H54 (cell line): ENCODE data around the gene RAD51B.
"Not testable (repeated sequence)": the region's sequence is repeated elsewhere in the genome, so short reads cannot be mapped to it uniquely, and the experiment has no call there.

Experiments used
- DNase-seq: peaks from one replicate; pipeline ENCODE4 v3.0.0; 2011; ENCODE audit warnings: low spot score, mixed read lengths; ENCODE audit not compliant: insufficient read length
- FAIRE-seq: peaks from 3 replicates; lab custom pipeline; 2011; peaks lifted over from hg19 to GRCh38; lab: Jason Lieb, UNC
- POLR2A ChIP-seq: IDR thresholded peaks from 2 replicates; pipeline ENCODE4 v1.6.1; 2011; ENCODE audit warnings: low read depth, mild to moderate bottlenecking, low read length

Gene RAD51B

GRCh38 chr14:67963960-67964812, 144.6 kb downstream of the RAD51B start:
- TF ChIP-seq POLR2A, result no peak
- FAIRE-seq (peak; percentile 45), DNase-seq (no peak)

DNA sequence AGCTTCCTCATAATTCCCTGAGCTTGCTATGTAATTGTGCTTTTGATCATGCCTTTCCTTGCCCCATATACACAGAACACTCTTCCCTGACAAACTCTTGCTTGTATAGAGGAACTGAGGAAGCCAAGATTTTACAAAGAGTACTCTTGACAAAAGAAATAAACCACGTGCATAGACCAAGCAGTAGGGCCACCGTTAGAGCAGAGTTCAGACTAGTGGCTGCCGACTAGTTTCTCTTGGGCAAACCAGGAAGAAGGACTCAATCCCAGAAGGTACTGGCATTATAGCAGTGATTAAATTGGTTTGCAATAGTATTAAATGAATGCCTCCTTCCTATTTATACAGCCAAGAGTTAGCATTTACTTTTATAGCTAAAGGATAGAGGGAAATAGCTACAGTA, 146.1 kb downstream of the RAD51B start:
- FAIRE-seq (no peak), DNase-seq (no peak)
- TF ChIP-seq POLR2A, result no peak

GRCh38 chr14:67967206-67967605, 147.6 kb downstream of the RAD51B start:
- no peak for TF ChIP-seq POLR2A
- DNase-seq, result no peak
- no peak for FAIRE-seq

GRCh38 chr14:67967970-67968369, 148.4 kb downstream of the RAD51B start:
- not testable (repeated sequence) for DNase-seq, FAIRE-seq

DNA sequence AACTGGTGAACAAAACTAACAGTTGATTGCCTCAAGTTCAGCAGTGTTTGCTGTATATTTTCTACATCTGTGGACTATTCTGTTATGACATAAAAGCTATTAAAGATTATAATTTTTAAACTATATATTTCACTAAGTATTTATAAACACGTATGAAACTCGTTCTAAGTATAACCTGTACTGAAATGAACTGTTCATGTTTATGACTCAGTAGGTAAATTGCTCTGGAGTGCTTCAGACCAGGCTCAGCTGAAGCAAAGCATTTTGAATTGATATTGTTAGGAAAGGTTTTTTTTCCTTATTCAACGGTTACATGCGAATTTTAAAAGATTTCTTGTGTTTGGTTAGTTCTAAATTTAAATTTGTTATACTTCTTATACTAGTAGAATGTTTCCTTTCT, 151.3 kb downstream of the RAD51B start:
- no peak for DNase-seq
- TF ChIP-seq POLR2A, result no peak
- no peak for FAIRE-seq

- DNase-seq, result no peak
- TF ChIP-seq POLR2A, result no peak
- peak; percentile 38 for FAIRE-seq
Measured at GRCh38 chr14:67971627-67972625, 152.3 kb downstream of the RAD51B start.

GRCh38 chr14:67973436-67973835, 153.9 kb downstream of the RAD51B start:
- DNase-seq (no peak), FAIRE-seq (no peak)
- TF ChIP-seq POLR2A, result no peak

GRCh38 chr14:67975470-67975869, 155.9 kb downstream of the RAD51B start:
- DNase-seq, result no peak
- peak; percentile 50 for FAIRE-seq

DNA sequence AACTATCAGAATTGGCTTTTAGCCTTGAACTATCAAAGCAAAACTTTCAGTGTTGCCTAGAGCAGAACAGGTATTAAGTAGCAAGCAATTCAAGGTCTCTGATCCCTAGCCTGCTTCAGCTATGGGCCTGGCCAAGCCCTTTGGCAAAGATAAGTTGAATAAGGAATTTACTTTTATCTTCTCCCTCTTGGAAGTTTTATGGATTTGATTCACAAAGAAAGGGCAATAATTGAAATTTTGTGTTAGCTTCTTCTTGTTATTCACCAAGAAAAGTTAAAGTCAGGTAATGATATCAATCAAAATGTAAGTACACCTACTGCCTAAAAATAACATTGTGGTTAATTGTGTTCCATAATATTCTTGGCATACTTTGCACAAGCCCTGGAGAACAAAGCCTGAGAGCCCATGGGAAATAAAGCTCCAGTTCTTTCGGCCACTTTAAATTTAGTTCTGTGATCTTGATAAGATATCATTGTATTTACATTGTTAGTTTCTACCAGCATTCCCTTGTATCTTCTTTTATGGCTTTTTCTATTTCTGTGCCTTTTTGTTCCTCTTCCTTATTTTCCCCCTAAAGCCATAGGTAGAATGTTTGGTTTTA, 158.0 kb downstream of the RAD51B start:
- no peak for TF ChIP-seq POLR2A
- no peak for FAIRE-seq
- DNase-seq, result no peak

More at GRCh38 chr14:67975470-67975869, 155.9 kb downstream of the RAD51B start:
- TF ChIP-seq POLR2A, result no peak

DNA sequence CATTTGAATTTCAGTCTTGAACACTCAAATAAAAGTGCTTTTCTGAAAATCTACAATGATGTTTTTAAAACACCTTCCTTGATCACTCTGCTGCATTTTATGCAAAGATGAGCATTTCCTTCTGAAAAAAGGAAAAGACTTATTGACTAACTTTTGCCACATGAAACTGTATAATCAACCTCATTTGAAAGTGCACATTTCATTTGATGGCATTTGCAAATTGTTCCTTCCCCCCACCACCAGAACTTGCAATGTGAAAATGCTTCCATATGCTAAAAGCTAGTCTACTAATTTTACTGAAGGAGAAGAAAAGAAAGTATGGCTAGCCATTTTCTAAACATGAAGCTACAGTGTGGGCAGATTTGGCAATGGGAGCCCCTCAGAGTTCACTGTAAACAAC, 159.2 kb downstream of the RAD51B start:
- FAIRE-seq (no peak), DNase-seq (no peak)
- no peak for TF ChIP-seq POLR2A

DNA sequence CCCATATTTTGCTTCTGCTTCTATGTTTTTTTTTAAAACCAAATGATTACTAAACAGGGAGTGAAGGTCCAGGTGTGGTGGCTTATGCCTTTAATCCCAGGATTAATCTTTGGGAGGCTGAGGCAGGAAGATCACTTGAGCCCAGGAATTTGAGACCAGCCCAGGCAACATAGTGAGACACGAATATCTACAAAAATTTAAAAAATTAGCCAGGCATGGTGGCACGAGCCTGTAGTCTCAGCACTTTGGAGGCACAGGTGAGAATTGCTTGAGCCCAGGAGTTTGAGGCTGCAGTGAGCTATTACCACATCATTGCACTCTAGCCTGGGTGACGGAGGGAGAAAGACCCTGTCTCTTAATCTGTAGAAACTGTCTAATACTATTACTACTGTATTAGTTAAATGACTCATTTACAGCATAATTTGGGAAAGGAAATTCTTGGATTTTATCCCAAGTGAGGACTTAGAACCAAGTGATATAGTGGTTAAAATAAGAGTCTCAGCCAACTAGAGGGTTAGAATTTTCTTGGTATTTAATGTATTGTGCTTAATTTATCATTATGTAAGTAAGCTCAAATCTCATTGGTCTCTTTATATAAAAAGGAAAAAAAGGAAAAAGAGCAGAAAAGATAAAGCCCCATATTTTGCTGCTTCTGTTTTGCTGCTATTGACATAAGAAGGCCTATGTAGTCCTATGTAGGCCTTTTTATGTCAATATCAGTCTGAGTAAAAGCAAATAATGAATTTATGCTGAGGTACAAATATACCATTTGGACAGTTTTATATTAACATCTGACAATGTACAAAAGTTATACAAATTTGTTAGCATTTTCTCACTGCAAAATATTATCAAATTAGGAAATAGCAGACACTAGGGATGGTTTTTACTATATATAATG, 163.4 kb downstream of the RAD51B start:
- no peak for DNase-seq
- no peak for FAIRE-seq
- TF ChIP-seq POLR2A, result no peak

DNA sequence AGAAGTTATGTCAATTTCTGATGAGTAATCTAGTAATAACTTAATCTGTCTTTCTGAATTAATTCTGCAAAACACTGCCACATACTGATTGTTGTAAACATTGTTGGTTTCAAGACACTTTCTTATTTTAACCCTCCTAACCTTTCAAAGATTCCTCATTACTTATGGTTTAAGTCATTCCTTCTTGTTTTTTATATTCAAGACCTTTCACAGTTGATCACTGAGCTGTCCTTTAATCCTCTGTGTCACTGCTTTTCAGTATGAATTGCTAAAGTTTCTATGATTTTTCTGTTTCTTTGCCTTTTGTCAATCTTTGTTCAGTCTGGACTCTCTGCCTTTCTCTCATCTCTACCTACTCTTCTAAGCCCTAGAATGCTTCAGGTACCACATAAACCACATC, 164.7 kb downstream of the RAD51B start:
- DNase-seq (no peak), FAIRE-seq (no peak)
- TF ChIP-seq POLR2A, result no peak
